ENCODE results near the gene GPC6. TPM values are rescaled to one million over a fixed set of nuclear protein-coding genes. Genes with fewer than 3 reads are reported as not detected.

Gene GPC6
- polyA plus RNA-seq, 1 of the 3 experiments (the other 2 are of a cell fraction), result 6.7 TPM

GRCh38 chr13:94228763-94229162 is 1002.2 kb downstream of the GPC6 start (continued):
- TF ChIP-seq TAF1 (IDR thresholded peaks at IDR 0.05; ENCODE audit: borderline replicate concordance, low read depth, low read length), result no peak
- TF ChIP-seq NRF1 (IDR thresholded peaks at IDR 0.05; ENCODE audit: low read depth, low read length), result no peak
- no peak for TF ChIP-seq RFX5 (IDR thresholded peaks at IDR 0.05; ENCODE audit: low read length)
- no peak for TF ChIP-seq FOSL2 (IDR thresholded peaks at IDR 0.05; ENCODE audit: borderline replicate concordance, low read depth)
- no peak for TF ChIP-seq REST (IDR thresholded peaks at IDR 0.05; ENCODE audit: low read depth, low read length)
- TF ChIP-seq JUND (IDR thresholded peaks at IDR 0.05), result no peak
- TF ChIP-seq RCOR1 (IDR thresholded peaks at IDR 0.05; ENCODE audit: low read length), result no peak

DNA sequence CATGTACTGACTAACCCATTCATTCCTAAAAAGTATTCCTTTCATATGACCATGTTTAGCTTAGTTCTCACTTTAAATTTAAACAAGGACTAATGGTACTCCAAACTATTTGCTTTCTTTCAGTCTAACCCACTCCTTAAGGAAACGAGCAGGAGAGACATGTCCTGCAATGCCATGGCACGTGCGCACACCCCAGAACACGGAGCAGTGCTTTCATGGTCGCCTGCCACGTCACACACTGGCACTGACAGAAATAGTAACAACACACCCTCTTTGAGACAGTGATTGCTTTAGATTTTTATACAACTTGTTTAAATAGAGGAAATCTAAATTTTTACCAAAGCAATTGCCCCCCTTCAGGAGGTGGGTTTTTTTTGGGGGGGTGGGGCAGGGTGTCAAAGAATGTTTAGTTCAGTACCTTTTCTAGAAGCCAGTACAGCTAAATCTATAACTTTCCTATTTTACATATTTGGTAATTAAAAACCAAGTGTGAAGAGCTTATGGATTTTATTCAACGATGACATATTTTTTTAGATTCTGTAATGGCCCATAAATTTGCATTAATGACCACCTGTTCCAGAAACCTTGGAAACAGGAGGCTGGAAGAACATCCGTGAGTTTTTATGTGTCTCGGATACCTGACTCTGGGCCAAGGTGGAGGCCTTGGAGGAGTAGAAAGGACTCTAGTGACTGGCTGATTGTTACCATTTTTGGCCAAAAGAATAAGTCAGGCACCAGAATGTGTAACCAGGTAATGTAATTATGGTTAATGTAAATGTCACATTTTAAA is 1005.7 kb downstream of the GPC6 start:
- no peaks in the 10 kb centered on the region for H3K9me2 ChIP-seq
- no peak for DNase-seq
- ChIA-PET POLR2A (no interaction called here), CTCF (interaction anchor here (1.3 kb wide), 1 partner anchor 7 kb away, joined by 3 read pairs; no protein-coding TSS in a partner anchor)
- H3K79me2 ChIP-seq (ENCODE audit: insufficient read depth), result no peaks in the 10 kb centered on the region
- 91% methylated on average over 9 of the region's 9 CpGs for WGBS (ENCODE audit: low lambda C conversion rate)
- H3K4me2 ChIP-seq, result no peak overlapping the region
- TF ChIP-seq GABPA (IDR thresholded peaks at IDR 0.05; ENCODE audit: low read depth) (no peak), EZH2phosphoT487 (IDR thresholded peaks at IDR 0.05; ENCODE audit: borderline replicate concordance, low read depth) (no peak), EP300 (IDR thresholded peaks at IDR 0.05; ENCODE audit: borderline replicate concordance in 1 of 2, low read depth in 1 of 2, low read length in 1 of 2) (no peak), MXI1 (IDR thresholded peaks at IDR 0.05; ENCODE audit: low read depth, low read length) (no peak), POLR2AphosphoS5 (IDR thresholded peaks at IDR 0.05; ENCODE audit: low read depth, low read length) (no peak), JUND (IDR thresholded peaks at IDR 0.05) (no peak), YY1 (IDR thresholded peaks at IDR 0.05; ENCODE audit: low read depth) (no peak), CHD2 (IDR thresholded peaks at IDR 0.05; ENCODE audit: low read length, partially characterized antibody) (no peak), PBX3 (IDR thresholded peaks at IDR 0.05) (no peak), TCF12 (IDR thresholded peaks at IDR 0.05) (no peak), FOXM1 (IDR thresholded peaks at IDR 0.05; ENCODE audit: low read depth) (no peak), TEAD4 (IDR thresholded peaks at IDR 0.05; ENCODE audit: borderline replicate concordance, insufficient read depth) (no peak), FOSL2 (IDR thresholded peaks at IDR 0.05; ENCODE audit: borderline replicate concordance, low read depth) (no peak)
- TF ChIP-seq, protein P1, sequence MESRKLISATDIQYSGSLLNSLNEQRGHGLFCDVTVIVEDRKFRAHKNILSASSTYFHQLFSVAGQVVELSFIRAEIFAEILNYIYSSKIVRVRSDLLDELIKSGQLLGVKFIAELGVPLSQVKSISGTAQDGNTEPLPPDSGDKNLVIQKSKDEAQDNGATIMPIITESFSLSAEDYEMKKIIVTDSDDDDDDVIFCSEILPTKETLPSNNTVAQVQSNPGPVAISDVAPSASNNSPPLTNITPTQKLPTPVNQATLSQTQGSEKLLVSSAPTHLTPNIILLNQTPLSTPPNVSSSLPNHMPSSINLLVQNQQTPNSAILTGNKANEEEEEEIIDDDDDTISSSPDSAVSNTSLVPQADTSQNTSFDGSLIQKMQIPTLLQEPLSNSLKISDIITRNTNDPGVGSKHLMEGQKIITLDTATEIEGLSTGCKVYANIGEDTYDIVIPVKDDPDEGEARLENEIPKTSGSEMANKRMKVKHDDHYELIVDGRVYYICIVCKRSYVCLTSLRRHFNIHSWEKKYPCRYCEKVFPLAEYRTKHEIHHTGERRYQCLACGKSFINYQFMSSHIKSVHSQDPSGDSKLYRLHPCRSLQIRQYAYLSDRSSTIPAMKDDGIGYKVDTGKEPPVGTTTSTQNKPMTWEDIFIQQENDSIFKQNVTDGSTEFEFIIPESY (IDR thresholded peaks at IDR 0.05; ENCODE audit: borderline replicate concordance, low read depth), result no peak
- peaks cover 0 to 15% of the 10 kb centered on the region in 2 experiments; a peak in 2 of 4 replicates for H3K4me1 ChIP-seq (ENCODE audit: control insufficient read depth in 1 of 2, insufficient read depth in 2 of 2, low read depth in 1 of 2, low read length in 1 of 2)
- H3K36me3 ChIP-seq (replicated peaks in 1 of 2; ENCODE audit: control insufficient read depth in 1 of 2, insufficient read depth in 2 of 2, low read length in 1 of 2), result no peaks in the 10 kb centered on the region
- H2AFZ ChIP-seq (ENCODE audit: low read depth), result peak overlapping the region; percentile 70; the same call in 1 of the 2 replicates
- peaks cover 3% of the 10 kb centered on the region for H3F3A ChIP-seq (replicated peaks; ENCODE audit: insufficient read depth)
- no peak overlapping the region for H3K4me3 ChIP-seq (ENCODE audit: low read depth in 2 of 2, low read length in 1 of 2)
- no peak overlapping the region for H3K9ac ChIP-seq
- no peaks in the 10 kb centered on the region for H4K20me1 ChIP-seq (ENCODE audit: insufficient read depth)
- peak overlapping the region in 1 of 2 experiments; percentile 84; a peak in 2 of 4 replicates for H3K27ac ChIP-seq (ENCODE audit: low read depth in 2 of 2, low read length in 1 of 2)
- no peaks in the 10 kb centered on the region for H3K27me3 ChIP-seq (ENCODE audit: insufficient read depth)
- no peaks in the 10 kb centered on the region for H3K9me3 ChIP-seq
